Ascending aorta (tissue), 2 donors: ENCODE results near the gene MRPS6. TPM values are rescaled to one million over a fixed set of nuclear protein-coding genes. Genes with fewer than 3 reads are reported as not detected.

Source experiments
- DNase-seq, 2 donors: peaks; one replicate each; pipeline ENCODE4 v3.0.0-alpha.2; 2019; ENCODE audit warnings: low spot score in 2 of 2
- H3K27ac ChIP-seq, 2 donors: fragments of 200-600 bp; sonication (generic); one replicate each; pipeline ENCODE4 v1.5.1; 2016 to 2017; ENCODE audit warnings: mild to moderate bottlenecking in 1 of 2
- H3K27me3 ChIP-seq: fragments of 200-600 bp; sonication (generic); one replicate; pipeline ENCODE4 v1.5.1; 2017
- H3K36me3 ChIP-seq, 2 donors: fragments of 200-600 bp; sonication (generic); one replicate each; pipeline ENCODE4 v1.5.1; 2016
- H3K4me1 ChIP-seq, 2 donors: fragments of 200-600 bp; sonication (generic); one replicate each; pipeline ENCODE4 v1.5.1; 2016 to 2017; ENCODE audit warnings: mild to moderate bottlenecking in 1 of 2
- H3K4me3 ChIP-seq, 2 donors: fragments of 200-600 bp; sonication (generic); one replicate each; pipeline ENCODE4 v1.5.1; 2016 to 2017; ENCODE audit warnings: mild to moderate bottlenecking in 1 of 2
- H3K9me3 ChIP-seq, 2 donors: fragments of 200-600 bp; sonication (generic); one replicate each; pipeline ENCODE4 v1.5.1; 2016
- intact Hi-C: fragments of 100-400 bp; cut with DNase I; formaldehyde crosslinking; loops from one replicate; pipeline ENCODE4 v1.15.1; 2023
- total RNA-seq: library from RNA; depleted of rRNA; stranded (reverse); fragments of >200 nt; gene quantifications from one replicate; pipeline ENCODE4 v1.1.0, GENCODE V29; 2016
- TF ChIP-seq, protein P1 (sequence below), 3 experiments: fragments of 200-600 bp in 2 of 3; fragments of 450-650 bp in 1 of 3; sonication (generic) in 2 of 3; IDR thresholded peaks; one replicate each; pipeline ENCODE4 v1.5.1; 2016 to 2019; ENCODE audit warnings: antibody characterized with exemption in 3 of 3, mild to moderate bottlenecking in 1 of 3, moderate library complexity in 1 of 3

MRPS6 gene
- total RNA-seq, 1 donor from 2014 or later, result 17.8 TPM

- H3K36me3 ChIP-seq, result peaks cover 3 to 37% of the 10 kb centered on the region in 2 donors
- TF ChIP-seq, protein P1, sequence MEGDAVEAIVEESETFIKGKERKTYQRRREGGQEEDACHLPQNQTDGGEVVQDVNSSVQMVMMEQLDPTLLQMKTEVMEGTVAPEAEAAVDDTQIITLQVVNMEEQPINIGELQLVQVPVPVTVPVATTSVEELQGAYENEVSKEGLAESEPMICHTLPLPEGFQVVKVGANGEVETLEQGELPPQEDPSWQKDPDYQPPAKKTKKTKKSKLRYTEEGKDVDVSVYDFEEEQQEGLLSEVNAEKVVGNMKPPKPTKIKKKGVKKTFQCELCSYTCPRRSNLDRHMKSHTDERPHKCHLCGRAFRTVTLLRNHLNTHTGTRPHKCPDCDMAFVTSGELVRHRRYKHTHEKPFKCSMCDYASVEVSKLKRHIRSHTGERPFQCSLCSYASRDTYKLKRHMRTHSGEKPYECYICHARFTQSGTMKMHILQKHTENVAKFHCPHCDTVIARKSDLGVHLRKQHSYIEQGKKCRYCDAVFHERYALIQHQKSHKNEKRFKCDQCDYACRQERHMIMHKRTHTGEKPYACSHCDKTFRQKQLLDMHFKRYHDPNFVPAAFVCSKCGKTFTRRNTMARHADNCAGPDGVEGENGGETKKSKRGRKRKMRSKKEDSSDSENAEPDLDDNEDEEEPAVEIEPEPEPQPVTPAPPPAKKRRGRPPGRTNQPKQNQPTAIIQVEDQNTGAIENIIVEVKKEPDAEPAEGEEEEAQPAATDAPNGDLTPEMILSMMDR (IDR thresholded peaks at IDR 0.05), result no peak
- H3K4me1 ChIP-seq, result peaks cover 0 to 12% of the 10 kb centered on the region in 2 donors
- no peaks in the 10 kb centered on the region for H3K27me3 ChIP-seq
- H3K4me3 ChIP-seq, result no peak overlapping the region
- no peak overlapping the region for H3K27ac ChIP-seq
- intact Hi-C loops, result no loop called here
- peaks cover 37 to 48% of the 10 kb centered on the region in 2 donors for H3K9me3 ChIP-seq
- peak in 1 of 2 donors; percentile 25 for DNase-seq
Observed at GRCh38 chr21:34166468-34166867, 93.1 kb downstream of the MRPS6 start.

GRCh38 chr21:34170886-34171285 lies 97.5 kb downstream of the MRPS6 start:
- DNase-seq, result no peak
- Histone ChIP-seq H3K4me1 (no peaks in the 10 kb centered on the region), H3K4me3 (no peak overlapping the region), H3K36me3 (peaks cover 3 to 29% of the 10 kb centered on the region in 2 donors), H3K27ac (no peak overlapping the region), H3K27me3 (no peaks in the 10 kb centered on the region), H3K9me3 (peaks cover 24 to 42% of the 10 kb centered on the region in 2 donors)
- intact Hi-C loops, result no loop called here
- TF ChIP-seq, protein P1 (IDR thresholded peaks at IDR 0.05), result no peak

DNA sequence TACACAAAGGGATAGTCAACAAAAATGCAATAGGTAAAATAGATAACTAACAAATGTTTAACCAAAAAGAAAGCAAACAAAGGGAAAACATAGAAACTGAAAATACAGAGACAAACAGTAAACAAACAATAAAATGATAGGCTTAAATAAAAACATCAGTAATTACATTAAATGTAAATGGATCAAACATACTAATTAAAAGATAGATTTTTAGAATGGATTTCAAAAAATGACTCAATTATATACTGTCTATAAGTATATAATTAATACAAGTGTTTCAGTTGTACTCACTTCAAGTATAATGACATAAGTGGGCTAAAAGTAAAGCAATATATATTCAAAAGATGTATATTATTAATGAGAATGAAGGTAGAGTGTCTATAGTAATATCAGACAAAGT lies 101.1 kb downstream of the MRPS6 start:
- intact Hi-C loops, result no loop called here
- Histone ChIP-seq H3K27me3 (no peaks in the 10 kb centered on the region), H3K4me1 (peaks cover 0 to 7% of the 10 kb centered on the region in 2 donors), H3K4me3 (no peak overlapping the region), H3K27ac (no peak overlapping the region), H3K36me3 (no peaks in the 10 kb centered on the region), H3K9me3 (peaks cover 0 to 10% of the 10 kb centered on the region in 2 donors)
- TF ChIP-seq, protein P1 (IDR thresholded peaks at IDR 0.05), result no peak
- DNase-seq, result no peak

GRCh38 chr21:34176448-34176847 lies 103.1 kb downstream of the MRPS6 start:
- DNase-seq, result no peak
- Histone ChIP-seq H3K27ac (no peak overlapping the region), H3K36me3 (no peaks in the 10 kb centered on the region), H3K4me1 (peaks cover 0 to 16% of the 10 kb centered on the region in 2 donors), H3K9me3 (peaks cover 0 to 10% of the 10 kb centered on the region in 2 donors), H3K4me3 (no peak overlapping the region), H3K27me3 (no peaks in the 10 kb centered on the region)
- TF ChIP-seq, protein P1 (IDR thresholded peaks at IDR 0.05), result no peak
- intact Hi-C loops, result no loop called here

GRCh38 chr21:34177919-34178567 lies 104.7 kb downstream of the MRPS6 start:
- intact Hi-C loops, result loop anchor here (2.0 kb wide), 1 partner anchor 45 kb away; no protein-coding TSS in a partner anchor
- Histone ChIP-seq H3K4me3 (no peak overlapping the region), H3K36me3 (no peaks in the 10 kb centered on the region), H3K27ac (peak overlapping the region in 1 of 2 donors; percentile 75), H3K9me3 (peaks cover 0 to 5% of the 10 kb centered on the region in 2 donors), H3K4me1 (peaks cover 0 to 18% of the 10 kb centered on the region in 2 donors), H3K27me3 (no peaks in the 10 kb centered on the region)
- no peak for DNase-seq
- TF ChIP-seq, protein P1 (IDR thresholded peaks at IDR 0.05), result no peak
